Ovary (tissue), 9 donors: ENCODE results near the gene LIPT1. TPM values are rescaled to one million over a fixed set of nuclear protein-coding genes. Genes with fewer than 3 reads are reported as not detected.

ENCODE experiments used
- DNase-seq, 5 donors: peaks; one replicate each; pipeline ENCODE4 v3.0.0-alpha.2; 2019 to 2020
- H3K27ac ChIP-seq, 2 donors: fragments of 200-600 bp; one replicate each; pipeline versions ENCODE4 v1.5.1 to v1.8.0; 2019 to 2022
- H3K27me3 ChIP-seq: fragments of 200-600 bp; one replicate; pipeline ENCODE4 v1.8.0; 2022
- H3K36me3 ChIP-seq: fragments of 200-600 bp; sonication (generic); one replicate; pipeline ENCODE4 v1.5.1; 2019
- H3K4me1 ChIP-seq: one replicate; pipeline ENCODE4 v1.8.1; 2013; ENCODE audit warnings: mild to moderate bottlenecking, moderate library complexity; ENCODE audit not compliant: insufficient read depth
- H3K4me3 ChIP-seq: fragments of 200-600 bp; sonication (generic); one replicate; pipeline ENCODE4 v1.5.1; 2017
- H3K9me3 ChIP-seq, 2 donors: fragments of 200-600 bp in 1 of 2; sonication (generic) in 1 of 2; one replicate each; pipeline versions ENCODE4 v1.5.1 to v1.8.1; 2013 to 2019; ENCODE audit warnings: mild to moderate bottlenecking in 1 of 2, moderate library complexity in 1 of 2
- EP300 ChIP-seq: sonication (generic); formaldehyde crosslinking; IDR thresholded peaks from one replicate; pipeline ENCODE4 v1.6.1; 2017; ENCODE audit warnings: antibody characterized with exemption
- POLR2A ChIP-seq: fragments of 450-650 bp; IDR thresholded peaks from one replicate; pipeline ENCODE4 v1.6.1; 2017; ENCODE audit warnings: antibody characterized with exemption, mild to moderate bottlenecking, moderate library complexity
- WGBS, 3 donors: extraction: QIAGEN DNeasy Blood & Tissue Kit in 1 of 3; methylation state at CpG; one replicate each; pipeline versions ENCODE4 v1.1.5 to v1.1.7; 2013 to 2017; 5-methylcytosine and 5-hydroxymethylcytosine counted together
- intact Hi-C, 4 donors: fragments of 100-400 bp; cut with DNase I; formaldehyde crosslinking; loops; one replicate each; pipeline versions ENCODE4 v1.11.0 to v1.15.1; 2022 to 2023
- polyA plus RNA-seq, 2 donors: library from polyadenylated mRNA; stranded (reverse); fragments of 200-250 nt in 1 of 2; fragments of 350-450 nt in 1 of 2; fragmentation: Illumina TruSeq in 1 of 2; extraction: RNeasy Lipid Tissue Mini Kit (QIAGEN cat#74804) in 1 of 2; gene quantifications; one replicate each; pipeline ENCODE4 v1.2.3, GENCODE V29; 2013 to 2014
- small RNA-seq: library from RNA; depleted of rRNA; stranded (forward); fragments of <200 nt; gene quantifications from one replicate; pipeline ENCODE3, GENCODE V24; 2016
- total RNA-seq, 7 donors: library from RNA; depleted of rRNA in 2 of 7; stranded (reverse); fragments of >200 nt in 2 of 7; fragmentation: NEBNext Ultra II Directional in 3 of 7; extraction: Animal tissue kit (Norgen Biotek cat#: 25700) in 3 of 7; gene quantifications; one replicate each; pipeline versions ENCODE4 v1.1.0 to v1.2.4, GENCODE V29; 2016 to 2023
- TF ChIP-seq, protein P1 (sequence below), 3 donors: fragments of 450-650 bp in 2 of 3; fragments of 200-600 bp in 1 of 3; IDR thresholded peaks; one replicate each; pipeline versions ENCODE4 v1.5.1 to v1.8.0; 2016 to 2022; ENCODE audit warnings: antibody characterized with exemption in 3 of 3, mild to moderate bottlenecking in 1 of 3
- donor health status: DM: no; HTN: no; CAD: no; lungs with moderate emphysema.
- donor health status: DM: no; HTN: no; CAD: no.
- donor health status: Bipolar disorder and iron deficiency.
- donor health status: DM: yes; HTN: yes; CAD: no.
- donor health status: DM: no; HTN: no; CAD: no.
- donor health status: DM: yes; HTN: yes; CAD: no.

Gene LIPT1
- total and polyA plus RNA-seq, 9 donors, result 6.2 to 14.6 (median 10.1) TPM

DNA sequence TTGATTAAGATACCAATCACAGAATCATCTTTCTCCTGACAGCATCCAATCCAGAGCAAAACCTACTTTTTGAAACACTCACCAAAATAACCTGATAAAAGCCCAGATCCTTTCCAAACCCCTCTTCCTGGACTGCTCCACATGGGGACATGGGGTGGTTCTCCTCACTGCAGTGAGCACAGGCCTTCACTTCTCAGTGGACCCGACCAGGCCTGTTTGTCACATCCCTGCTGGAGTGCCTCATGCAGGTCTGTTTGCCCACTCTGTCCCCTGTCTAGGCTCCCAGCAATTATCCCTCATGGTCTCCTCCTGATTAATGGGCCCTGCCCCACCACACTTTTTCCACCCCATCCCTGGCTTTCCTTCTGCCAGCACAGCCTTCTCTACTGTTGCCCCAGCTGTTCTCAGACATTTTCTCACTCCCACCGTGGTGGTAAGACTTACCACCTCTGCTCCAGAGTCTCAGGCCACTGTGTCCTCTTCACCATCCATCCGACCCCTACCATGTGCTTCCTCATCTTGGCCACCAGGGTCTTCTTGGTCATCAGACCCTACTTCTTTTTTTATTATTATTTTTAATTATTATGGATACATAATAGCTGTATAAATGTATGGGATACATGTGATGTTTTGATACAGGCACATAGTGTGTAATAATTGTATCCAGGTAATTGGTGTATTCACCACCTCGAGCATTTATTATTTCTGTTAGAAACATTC lies 47.4 kb downstream of the LIPT1 start:
- TF ChIP-seq POLR2A (no peak), EP300 (no peak)
- TF ChIP-seq, protein P1, sequence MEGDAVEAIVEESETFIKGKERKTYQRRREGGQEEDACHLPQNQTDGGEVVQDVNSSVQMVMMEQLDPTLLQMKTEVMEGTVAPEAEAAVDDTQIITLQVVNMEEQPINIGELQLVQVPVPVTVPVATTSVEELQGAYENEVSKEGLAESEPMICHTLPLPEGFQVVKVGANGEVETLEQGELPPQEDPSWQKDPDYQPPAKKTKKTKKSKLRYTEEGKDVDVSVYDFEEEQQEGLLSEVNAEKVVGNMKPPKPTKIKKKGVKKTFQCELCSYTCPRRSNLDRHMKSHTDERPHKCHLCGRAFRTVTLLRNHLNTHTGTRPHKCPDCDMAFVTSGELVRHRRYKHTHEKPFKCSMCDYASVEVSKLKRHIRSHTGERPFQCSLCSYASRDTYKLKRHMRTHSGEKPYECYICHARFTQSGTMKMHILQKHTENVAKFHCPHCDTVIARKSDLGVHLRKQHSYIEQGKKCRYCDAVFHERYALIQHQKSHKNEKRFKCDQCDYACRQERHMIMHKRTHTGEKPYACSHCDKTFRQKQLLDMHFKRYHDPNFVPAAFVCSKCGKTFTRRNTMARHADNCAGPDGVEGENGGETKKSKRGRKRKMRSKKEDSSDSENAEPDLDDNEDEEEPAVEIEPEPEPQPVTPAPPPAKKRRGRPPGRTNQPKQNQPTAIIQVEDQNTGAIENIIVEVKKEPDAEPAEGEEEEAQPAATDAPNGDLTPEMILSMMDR (IDR thresholded peaks at IDR 0.05), result no peak
- Histone ChIP-seq H3K27me3 (no peaks in the 10 kb centered on the region), H3K27ac (no peak overlapping the region), H3K36me3 (no peaks in the 10 kb centered on the region), H3K4me3 (no peak overlapping the region), H3K4me1 (no peaks in the 10 kb centered on the region), H3K9me3 (no peaks in the 10 kb centered on the region)
- WGBS, 3 donors, result 86 to 91% (median 89%) methylated on average over 4 of the region's 4 CpGs
- intact Hi-C loops, result no loop called here
- DNase-seq, result no peak

DNA sequence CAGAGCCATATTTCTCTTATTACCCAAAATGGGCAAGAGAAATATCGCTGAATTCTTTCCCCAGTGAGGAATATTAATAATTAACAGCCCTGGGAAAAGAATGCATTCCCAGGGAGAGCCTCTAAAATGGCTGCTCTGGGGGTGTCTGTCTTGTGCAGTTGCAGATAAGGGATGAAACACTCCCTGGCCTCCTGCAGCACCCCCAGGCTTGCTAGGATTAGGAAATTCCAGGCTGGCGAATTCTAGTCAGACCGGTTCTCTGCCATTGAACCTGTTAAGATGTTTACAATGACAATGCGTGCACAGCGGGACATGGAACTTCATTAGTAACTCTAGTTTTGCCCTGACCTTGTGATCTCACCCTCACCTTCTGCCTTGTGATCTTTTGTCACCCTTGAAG lies 50.7 kb downstream of the LIPT1 start:
- TF ChIP-seq POLR2A, result no peak
- no peak for TF ChIP-seq EP300
- TF ChIP-seq, protein P1 (IDR thresholded peaks at IDR 0.05), result no peak
- intact Hi-C loops, result no loop called here
- no peak for DNase-seq
- no peaks in the 10 kb centered on the region for H3K27me3 ChIP-seq
- no peaks in the 10 kb centered on the region for H3K4me1 ChIP-seq
- H3K36me3 ChIP-seq, result no peaks in the 10 kb centered on the region
- no peak overlapping the region for H3K27ac ChIP-seq
- no peak overlapping the region for H3K4me3 ChIP-seq
- 92 to 96% (median 93%) methylated on average over 5 of the region's 5 CpGs for WGBS, 3 donors
- no peaks in the 10 kb centered on the region for H3K9me3 ChIP-seq

Small RNA genes lying within 50 kb of the gene (small RNA-seq; reads per million reads assigned to genes)
- gene AC092587.1, result not detected

Other genes starting within 250 kb of the LIPT1 start
- 10 to 100 TPM in 1 of 7 donors, 1 to 10 TPM in 6; 1.2 to 22.4 (median 2.9) TPM for gene CRACDL, start 218.7 kb upstream of the LIPT1 start, total RNA-seq
- 1 to 10 TPM; 1.7 to 2.2 TPM for gene CRACDL, start 218.7 kb upstream of the LIPT1 start, polyA plus RNA-seq
- 1 to 10 TPM in 2 of 7 donors, under 1 TPM in 5; 0.24 to 3.0 (median 0.86) TPM for gene C2orf15, start 13.3 kb upstream of the LIPT1 start, total RNA-seq
- under 1 TPM; 0.68 to 0.78 TPM for gene C2orf15, start 13.3 kb upstream of the LIPT1 start, polyA plus RNA-seq
- gene TSGA10, start within 50 bp of the LIPT1 start, total RNA-seq, result 10 to 100 TPM in 2 of 7 donors, 1 to 10 TPM in 5; 7.0 to 35.5 (median 8.7) TPM
- gene TSGA10, start within 50 bp of the LIPT1 start, polyA plus RNA-seq, result 1 to 10 TPM; 1.8 to 3.1 TPM
- gene MITD1, start 26.1 kb downstream of the LIPT1 start, total RNA-seq, result 10 to 100 TPM; 16.0 to 26.1 (median 20.1) TPM
- gene MITD1, start 26.1 kb downstream of the LIPT1 start, polyA plus RNA-seq, result 10 to 100 TPM; 26.8 to 31.6 TPM
- gene MRPL30, start 26.2 kb downstream of the LIPT1 start, total RNA-seq, result 10 to 100 TPM; 18.7 to 29.0 (median 21.8) TPM
- 10 to 100 TPM; 18.8 to 43.8 TPM for gene MRPL30, start 26.2 kb downstream of the LIPT1 start, polyA plus RNA-seq
- not detected for gene LYG2, start 100.7 kb downstream of the LIPT1 start, total RNA-seq
- gene LYG2, start 100.7 kb downstream of the LIPT1 start, polyA plus RNA-seq, result not detected
- gene LYG1, start 146.2 kb downstream of the LIPT1 start, total RNA-seq, result 1 to 10 TPM in 5 of 7 donors, under 1 TPM in 2; 0.56 to 3.1 (median 1.0) TPM
- under 1 TPM; 0.58 to 0.96 TPM for gene LYG1, start 146.2 kb downstream of the LIPT1 start, polyA plus RNA-seq
- gene TXNDC9, start 181.4 kb downstream of the LIPT1 start, total RNA-seq, result 10 to 100 TPM; 13.6 to 29.2 (median 21.1) TPM
- 10 to 100 TPM; 12.0 to 13.3 TPM for gene TXNDC9, start 181.4 kb downstream of the LIPT1 start, polyA plus RNA-seq
- 10 to 100 TPM; 20.4 to 38.8 (median 30.4) TPM for gene EIF5B, start 182.4 kb downstream of the LIPT1 start, total RNA-seq
- 10 to 100 TPM; 17.5 to 37.4 TPM for gene EIF5B, start 182.4 kb downstream of the LIPT1 start, polyA plus RNA-seq